SIG-M5 treated with dmso at 0.1 percent for 504 hours (cell line): ENCODE data around the gene LRRC8B.
"Not testable (repeated sequence)": the region's sequence is repeated elsewhere in the genome, so short reads cannot be mapped to it uniquely, and the experiment has no call there.

Experiments used
- DNase-seq: peaks from one replicate; lab custom pipeline; 2025; ENCODE audit not compliant: unreplicated experiment; lab: John Stamatoyannopoulos, UW

The LRRC8B gene

DNA sequence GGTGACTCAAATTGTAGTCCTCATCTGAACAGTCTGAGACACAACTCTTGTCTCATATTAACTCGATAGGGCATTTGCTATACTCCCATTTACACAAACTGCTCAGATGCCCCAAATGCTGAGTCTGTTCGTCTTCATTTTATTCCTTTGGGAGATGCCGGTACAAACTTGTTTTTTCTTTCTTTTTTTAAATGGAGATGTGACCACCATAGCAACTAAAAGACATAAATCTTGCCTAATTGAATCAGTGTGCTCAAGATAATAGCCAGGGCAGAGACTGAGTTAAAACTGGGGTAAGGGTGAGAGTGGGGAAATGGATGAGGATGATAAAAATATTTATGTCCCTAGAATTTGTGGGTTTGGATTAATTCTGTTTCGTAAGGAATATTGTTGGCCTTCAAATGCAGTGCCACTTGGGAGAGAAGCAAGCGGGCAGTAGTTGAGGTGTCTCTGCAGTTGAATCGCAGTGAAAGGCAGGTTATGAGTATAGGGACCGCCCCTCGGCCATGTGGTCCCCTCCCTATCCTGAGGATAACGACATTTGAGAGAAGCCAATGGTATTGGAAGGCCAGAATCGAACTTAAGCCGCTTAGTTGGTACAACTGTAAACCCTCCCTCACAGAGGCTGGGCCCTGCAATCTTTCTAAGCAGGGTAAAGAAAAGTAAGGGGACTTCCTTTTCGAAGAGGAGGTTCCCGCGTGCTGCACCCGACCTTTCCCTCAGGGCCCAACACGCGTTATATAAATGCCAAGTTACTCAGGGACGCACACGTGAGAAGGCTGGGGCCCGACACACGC, 859 bp upstream of the LRRC8B start:
- peak; percentile 57 for DNase-seq

GRCh38 chr1:89525169-89525855, 683 bp downstream of the LRRC8B start:
- peak; percentile 52 for DNase-seq

GRCh38 chr1:89527256-89527655, 2.6 kb downstream of the LRRC8B start:
- DNase-seq: no peak

- no peak for DNase-seq
Observed at GRCh38 chr1:89527750-89528381, 3.2 kb downstream of the LRRC8B start.

- DNase-seq: no peak
Observed at GRCh38 chr1:89528382-89528780, 3.8 kb downstream of the LRRC8B start.

GRCh38 chr1:89529196-89529595, 4.6 kb downstream of the LRRC8B start:
- DNase-seq: peak; percentile 60

GRCh38 chr1:89530444-89531089, 5.9 kb downstream of the LRRC8B start:
- DNase-seq: no peak

- DNase-seq: no peak
Observed at GRCh38 chr1:89531480-89532139, 7.0 kb downstream of the LRRC8B start.

GRCh38 chr1:89532228-89532627, 7.6 kb downstream of the LRRC8B start:
- no peak for DNase-seq

GRCh38 chr1:89532866-89533265, 8.2 kb downstream of the LRRC8B start:
- no peak for DNase-seq

DNA sequence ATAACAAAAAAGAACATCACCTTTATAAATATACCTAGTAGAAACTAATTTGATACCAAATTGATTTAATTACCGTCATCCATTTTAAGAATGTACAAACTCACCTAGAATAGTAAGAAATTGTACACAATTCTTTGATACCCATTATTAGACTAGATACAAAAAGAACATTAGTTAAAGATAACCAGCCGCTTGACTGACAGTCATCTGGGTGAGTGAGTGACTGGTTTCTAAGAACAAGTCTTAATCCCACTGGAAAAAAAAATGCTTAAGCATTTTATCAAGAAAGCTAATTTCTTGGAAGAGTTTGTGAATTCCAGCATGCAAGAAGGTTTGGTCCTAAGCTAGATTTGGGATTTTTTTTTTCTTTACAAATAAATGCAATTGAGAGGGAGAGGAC, 10.9 kb downstream of the LRRC8B start:
- DNase-seq: no peak

- DNase-seq: no peak
Observed at GRCh38 chr1:89536555-89537341, 12.1 kb downstream of the LRRC8B start.

GRCh38 chr1:89538361-89538760, 13.7 kb downstream of the LRRC8B start:
- DNase-seq: peak; percentile 9

DNA sequence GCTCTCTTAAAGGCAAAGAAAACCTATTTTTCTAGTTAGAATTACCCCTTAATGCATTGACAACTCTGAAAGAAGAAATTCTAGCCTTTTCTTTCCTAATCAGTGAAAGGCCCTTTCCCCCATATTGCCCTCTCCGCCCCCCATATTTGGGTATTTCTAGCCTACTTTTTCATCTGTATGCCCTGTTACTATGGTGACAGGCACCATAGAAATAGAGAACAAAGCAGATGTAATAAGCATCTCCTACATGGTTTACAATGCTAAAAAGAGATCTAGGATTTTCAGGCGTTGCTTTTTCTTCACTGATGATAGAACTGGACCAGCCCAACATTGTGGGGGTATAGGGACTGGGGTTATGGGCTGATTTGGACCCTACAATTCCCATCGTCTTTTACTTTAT, 14.5 kb downstream of the LRRC8B start:
- DNase-seq: no peak

DNA sequence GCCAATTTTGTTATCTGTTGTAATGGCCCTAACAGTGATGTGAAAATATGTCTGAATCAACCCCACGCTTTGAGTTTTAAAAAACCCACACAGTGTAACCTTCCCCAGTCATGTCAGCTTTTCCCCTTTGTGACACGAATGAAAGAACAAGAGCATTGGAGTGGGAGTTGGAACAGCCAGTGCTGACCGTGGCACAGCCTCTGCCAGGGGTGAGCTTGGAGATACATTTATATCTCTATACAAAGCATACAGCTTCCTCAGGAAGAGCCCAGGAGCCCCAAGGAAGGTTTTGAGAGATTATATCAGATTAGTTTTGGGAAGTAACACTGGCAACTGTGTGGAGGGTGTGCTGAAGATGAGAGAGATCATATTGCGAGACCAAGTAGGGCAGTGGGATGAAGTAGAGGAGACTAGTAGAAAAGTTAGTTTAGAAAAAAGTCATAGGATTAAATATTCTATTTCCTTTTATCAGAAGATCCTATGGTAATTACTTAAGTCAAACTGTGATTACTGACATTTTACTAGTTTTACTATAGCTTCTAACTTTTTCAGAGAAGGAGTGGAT, 15.9 kb downstream of the LRRC8B start:
- no peak for DNase-seq

DNA sequence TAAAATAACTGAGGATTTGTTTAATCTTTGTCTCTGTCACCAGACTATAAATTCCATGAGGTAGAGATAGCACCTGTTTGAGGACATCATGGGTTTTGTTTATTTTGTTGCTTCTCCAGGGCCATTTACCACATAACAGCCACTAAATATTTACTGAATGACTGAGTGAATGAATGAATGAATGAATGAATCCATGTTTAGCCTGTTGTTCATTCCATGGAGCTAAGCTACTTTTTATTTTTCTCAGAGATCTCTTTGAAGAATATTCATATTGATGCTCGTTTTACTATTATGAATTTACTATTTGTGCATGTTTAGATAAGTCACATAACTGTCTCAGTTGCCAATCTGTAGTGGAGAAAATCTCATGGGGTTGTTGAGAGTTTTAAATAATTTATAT, 17.7 kb downstream of the LRRC8B start:
- no peak for DNase-seq

- DNase-seq: not testable (repeated sequence)
Observed at GRCh38 chr1:89543632-89544031, 19.0 kb downstream of the LRRC8B start.

DNA sequence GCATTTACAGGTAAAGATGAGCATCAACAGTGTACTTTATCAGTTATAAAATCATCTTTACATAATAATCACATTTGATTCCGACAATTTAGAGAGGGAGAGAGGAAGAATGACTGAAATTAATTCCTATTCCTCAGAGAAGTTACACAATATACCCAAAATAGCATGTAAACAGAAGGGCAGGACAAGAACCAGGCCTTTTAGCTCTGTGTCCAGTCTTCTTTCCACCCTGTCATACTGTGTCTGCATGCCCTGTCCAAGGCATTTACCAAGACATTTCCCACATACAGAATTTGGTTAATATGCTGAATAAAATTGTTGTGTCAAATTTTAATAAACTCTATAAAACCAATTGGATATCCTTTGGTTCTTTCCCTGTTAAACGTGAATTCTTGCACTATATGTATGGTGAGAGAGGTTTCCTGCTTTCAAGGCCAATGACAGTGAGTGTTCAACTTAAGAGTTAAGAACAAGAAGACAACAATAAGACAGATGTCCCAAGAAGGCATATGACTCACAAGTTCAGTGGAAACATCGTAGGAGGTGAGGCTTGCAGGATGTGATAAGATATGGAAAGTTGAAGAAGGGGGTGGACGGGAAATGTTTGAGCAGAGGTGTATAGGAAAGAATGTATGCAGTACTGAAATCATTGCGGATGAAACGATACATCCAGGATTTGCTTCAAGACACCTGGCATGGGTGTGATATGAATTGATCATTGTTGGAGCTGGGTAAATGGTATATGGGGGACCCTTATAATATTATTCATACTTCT, 20.8 kb downstream of the LRRC8B start:
- DNase-seq: no peak
